K562 (cell line): Measurements from ENCODE around the gene NABP1. TPM values are rescaled to one million over a fixed set of nuclear protein-coding genes. Genes with fewer than 3 reads are reported as not detected.

ENCODE experiments used
- ATAC-seq: fragments of 200-7000 bp; cut with Tn5 transposase; 3 replicates; pipeline ENCODE4 v1.9.1; 2020; ENCODE audit warnings: moderate library complexity
- BruUV-seq: library from RNA; stranded (reverse); fragments of 400-500 nt; replicated peaks from 2 replicates; lab custom pipeline; 2021; lab: Mats Ljungman, UMichigan
- CTCF ChIA-PET: fragments of 300-600 bp; formaldehyde crosslinking; extraction: SDS; loops from one replicate; lab custom pipeline; 2021; ENCODE audit warnings: low intra/inter-chr PET ratio; lab: Yijun Ruan, JAX
- POLR2A ChIA-PET: fragments of 300-600, 350-650 bp; sonication (Branson Sonifier 250); formaldehyde crosslinking; extraction: SDS; loops from one replicate; lab custom pipeline; 2021; ENCODE audit warnings: antibody characterized with exemption, inconsistent platforms; lab: Yijun Ruan, JAX
- DNase-seq, 4 experiments: peaks; one replicate each; pipeline versions ENCODE4 v3.0.0 to v3.0.0-alpha.2; 2011 to 2018; ENCODE audit warnings: low spot score in 3 of 4, mixed read lengths in 3 of 4; ENCODE audit errors: extremely low read depth in 1 of 4
- FAIRE-seq: peaks from 2 replicates; lab custom pipeline; 2011; peaks lifted over from hg19 to GRCh38; lab: Jason Lieb, UNC
- H2AFZ ChIP-seq: 2 replicates; pipeline ENCODE4 v1.6.0; 2011; ENCODE audit warnings: low read depth, low read length, control low read depth, inconsistent platforms
- H3K27ac ChIP-seq: fragments of 200-600 bp; 3 replicates; pipeline ENCODE4 v1.8.0; 2011; ENCODE audit warnings: low read depth, mild to moderate bottlenecking, control low read depth, inconsistent platforms, low read length, moderate library complexity, mixed read lengths; ENCODE audit errors: extremely low read depth
- H3K27me3 ChIP-seq, 2 experiments: fragments of 300-600 bp in 1 of 2; 2 replicates in 1 of 2; 3 replicates in 1 of 2; pipeline versions ENCODE4 v1.6.0 to v1.8.0; 2011; ENCODE audit warnings: inconsistent platforms in 2 of 2, low read length in 2 of 2, mild to moderate bottlenecking in 1 of 2, mixed read lengths in 1 of 2, moderate library complexity in 1 of 2; ENCODE audit not compliant: control insufficient read depth in 2 of 2, insufficient read depth in 2 of 2
- H3K36me3 ChIP-seq: fragments of 300-600 bp; 3 replicates; pipeline ENCODE4 v1.8.0; 2011; ENCODE audit warnings: mild to moderate bottlenecking, low read length, inconsistent platforms; ENCODE audit not compliant: control insufficient read depth, insufficient read depth
- H3K4me1 ChIP-seq, 2 experiments: fragments of 200-600 bp in 1 of 2; replicated peaks in 1 of 2; 2 replicates in 1 of 2; 3 replicates in 1 of 2; pipeline versions ENCODE4 v1.5.1 to v1.8.0; 2011; ENCODE audit warnings: inconsistent platforms in 2 of 2, low read length in 2 of 2, mild to moderate bottlenecking in 1 of 2, mixed read lengths in 1 of 2, moderate library complexity in 1 of 2; ENCODE audit not compliant: control insufficient read depth in 2 of 2, insufficient read depth in 2 of 2
- H3K4me2 ChIP-seq: 2 replicates; pipeline ENCODE4 v1.6.1; 2011; ENCODE audit warnings: low read length, control low read depth, inconsistent platforms, mixed read lengths; ENCODE audit not compliant: insufficient read depth
- H3K4me3 ChIP-seq: fragments of 200-600 bp; sonication (generic), shearing (Covaris generic); 2 replicates; pipeline ENCODE4 v1.5.1; 2016; ENCODE audit warnings: control low read depth, inconsistent platforms
- H3K79me2 ChIP-seq: fragments of 200-600 bp; 3 replicates; pipeline ENCODE4 v1.8.0; 2011; ENCODE audit warnings: low read length, inconsistent platforms; ENCODE audit not compliant: control insufficient read depth, insufficient read depth
- H3K9ac ChIP-seq, 2 experiments: 2 replicates each; pipeline versions ENCODE4 v1.6.0 to v1.6.1; 2011; ENCODE audit warnings: low read depth in 2 of 2, low read length in 2 of 2, control low read depth in 1 of 2, inconsistent platforms in 1 of 2, mild to moderate bottlenecking in 1 of 2, mixed read lengths in 1 of 2; ENCODE audit not compliant: insufficient read depth in 1 of 2
- H3K9me1 ChIP-seq: one replicate; pipeline ENCODE4 v1.6.0; 2011; ENCODE audit warnings: inconsistent platforms, mild to moderate bottlenecking, low read length, moderate library complexity; ENCODE audit not compliant: control insufficient read depth, insufficient read depth
- H3K9me3 ChIP-seq: replicated peaks from 2 replicates; pipeline ENCODE4 v1.5.1; 2011; ENCODE audit warnings: low read depth, low read length, inconsistent platforms; ENCODE audit not compliant: control insufficient read depth, insufficient read depth
- H4K20me1 ChIP-seq: replicated peaks from 2 replicates; pipeline ENCODE4 v1.6.1; 2011; ENCODE audit warnings: low read length, inconsistent platforms, mixed read lengths; ENCODE audit not compliant: control insufficient read depth, insufficient read depth
- LCOR ChIP-seq: sonication (generic); formaldehyde crosslinking; IDR thresholded peaks from 2 replicates; pipeline ENCODE4 v1.8.0; 2022; ENCODE audit warnings: mild to moderate bottlenecking, missing genetic modification reagents
- POU5F1 ChIP-seq: fragments of 150-350 bp; IDR thresholded peaks from 2 replicates; pipeline ENCODE4 v1.6.1; 2014; ENCODE audit warnings: borderline replicate concordance, low read length, low read depth, mild to moderate bottlenecking; ENCODE audit not compliant: partially characterized antibody
- RB1 ChIP-seq: fragments of 450-650 bp; IDR thresholded peaks from 2 replicates; pipeline ENCODE4 v1.6.1; 2017; ENCODE audit warnings: low read depth, mild to moderate bottlenecking
- TSC22D4 ChIP-seq: fragments of 450-650 bp; IDR thresholded peaks from 2 replicates; pipeline ENCODE4 v1.6.1; 2016; ENCODE audit warnings: missing genetic modification characterization, missing biosample characterization, control low read depth
- ZFPM2 ChIP-seq: fragments of 250-450 bp; sonication (Bioruptor Pico); IDR thresholded peaks from 2 replicates; pipeline ENCODE4 v1.5.1; 2022; ENCODE audit warnings: mild to moderate bottlenecking
- ZNF324 ChIP-seq: fragments of 250-450 bp; sonication (Bioruptor Pico); IDR thresholded peaks from 2 replicates; pipeline ENCODE4 v1.4.0; 2020; ENCODE audit warnings: mild to moderate bottlenecking
- WGBS: fragments of 100-300 bp; shearing (Covaris generic); methylation state at CpG from one replicate; pipeline ENCODE4 v1.1.6; 2016; ENCODE audit warnings: low coverage, mixed read lengths; ENCODE audit not compliant: insufficient coverage; ENCODE audit errors: missing lambda C conversion rate; 5-methylcytosine and 5-hydroxymethylcytosine counted together
- in situ Hi-C: fragments of 300-500 bp; cut with MboI; formaldehyde crosslinking; loops from 4 replicates; pipeline ENCODE4 v1.15.0; 2018; ENCODE audit warnings: inconsistent platforms, mixed read lengths
- intact Hi-C: fragments of 100-400 bp; cut with micrococcal nuclease; formaldehyde crosslinking; loops from 2 replicates; pipeline ENCODE4 v1.14.2; 2022
- polyA plus RNA-seq, 8 experiments: library from polyadenylated mRNA; depleted of rRNA in 4 of 8; stranded (reverse) in 5 of 8; unstranded in 3 of 8; fragments of >200 nt; fragmentation: Nextera tagmentation in 2 of 8; fragmentation: Illumina TruSeq in 1 of 8; extraction: Ambion mirVana in 2 of 8; extraction: Trizol in 1 of 8; gene quantifications; 2 replicates each; pipeline versions ENCODE4 v1.2.1 to v1.2.3, GENCODE V29; 2011 to 2014; ENCODE audit warnings: inconsistent platforms in 1 of 8, missing spikeins in 1 of 8
- total RNA-seq, 7 experiments: library from RNA; depleted of rRNA in 6 of 7; stranded (reverse); fragments of >200 nt in 6 of 7; fragmentation: Illumina TruSeq in 2 of 7; extraction: Trizol in 2 of 7; gene quantifications; 2 replicates each; pipeline versions ENCODE4 v1.2.1 to v1.2.3, GENCODE V29; 2011 to 2021; ENCODE audit warnings: low replicate concordance in 1 of 7
- TF ChIP-seq, protein P1 (sequence below): IDR thresholded peaks from 2 replicates; pipeline ENCODE4 v1.6.1; 2014; ENCODE audit warnings: antibody characterized with exemption

Gene NABP1
- total and polyA plus RNA-seq, 9 of the 15 experiments (the other 6 are each of a cell fraction or from before 2014, with no cell fraction given) = 12.8 to 44.0 (median 20.2) TPM

DNA sequence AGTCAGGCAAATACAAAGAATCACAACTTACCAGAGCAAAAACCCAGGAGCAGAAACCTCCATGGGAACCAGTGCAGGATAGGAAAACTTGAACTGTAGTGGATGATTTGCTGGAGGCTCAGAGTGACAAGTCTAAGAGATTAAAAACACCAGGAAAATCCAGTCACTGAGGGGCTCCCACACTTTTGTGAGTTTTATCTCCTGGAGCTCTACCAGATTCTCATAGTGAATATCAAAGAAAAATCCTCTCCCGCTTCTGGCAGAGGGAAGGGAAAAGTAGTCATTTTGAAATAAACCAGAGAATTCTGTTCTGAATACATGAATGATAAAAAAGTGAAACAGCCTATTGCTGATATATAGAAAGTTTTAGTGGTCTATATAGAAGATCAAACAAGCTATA, 23.1 kb downstream of the NABP1 start:
- no peak overlapping the region for H3K27ac ChIP-seq
- BruUV-seq = no TSS peak
- no peaks in the 10 kb centered on the region for H3K9me1 ChIP-seq
- no peaks in the 10 kb centered on the region for H3K4me1 ChIP-seq
- POLR2A ChIA-PET = interaction anchor here (1.4 to 2.0 kb wide), 3 partner anchors 9 to 21 kb away, joined by 4 to 5 read pairs (median 5); no protein-coding TSS in a partner anchor
- no peak for ATAC-seq
- intact Hi-C loops = no loop called here
- DNase-seq = no peak
- no peaks in the 10 kb centered on the region for H3K79me2 ChIP-seq
- TF ChIP-seq, protein P1, sequence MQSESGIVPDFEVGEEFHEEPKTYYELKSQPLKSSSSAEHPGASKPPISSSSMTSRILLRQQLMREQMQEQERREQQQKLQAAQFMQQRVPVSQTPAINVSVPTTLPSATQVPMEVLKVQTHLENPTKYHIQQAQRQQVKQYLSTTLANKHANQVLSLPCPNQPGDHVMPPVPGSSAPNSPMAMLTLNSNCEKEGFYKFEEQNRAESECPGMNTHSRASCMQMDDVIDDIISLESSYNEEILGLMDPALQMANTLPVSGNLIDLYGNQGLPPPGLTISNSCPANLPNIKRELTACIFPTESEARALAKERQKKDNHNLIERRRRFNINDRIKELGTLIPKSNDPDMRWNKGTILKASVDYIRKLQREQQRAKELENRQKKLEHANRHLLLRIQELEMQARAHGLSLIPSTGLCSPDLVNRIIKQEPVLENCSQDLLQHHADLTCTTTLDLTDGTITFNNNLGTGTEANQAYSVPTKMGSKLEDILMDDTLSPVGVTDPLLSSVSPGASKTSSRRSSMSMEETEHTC = no peak
- no peak for TF ChIP-seq RB1
- no peak for TF ChIP-seq LCOR (CRISPR knock-in tag)
- TF ChIP-seq ZFPM2 = no peak
- no peak for TF ChIP-seq POU5F1
- no peak for TF ChIP-seq ZNF324 (CRISPR knock-in tag)
- TF ChIP-seq TSC22D4 (tag) = no peak
- TF ChIP-seq, all 486 proteins: peak for 0
- in situ Hi-C loops = no loop called here
- CTCF ChIA-PET = no interaction called here
- no peak overlapping the region for H2AFZ ChIP-seq
- peaks cover 4% of the 10 kb centered on the region; the same call in 1 of the 2 replicates for H3K9me3 ChIP-seq
- H3K4me2 ChIP-seq = no peak overlapping the region
- 67% methylated on average over 1 of the region's 1 CpG for WGBS
- H3K4me3 ChIP-seq = no peak overlapping the region
- H3K9ac ChIP-seq = no peak overlapping the region
- H4K20me1 ChIP-seq = no peaks in the 10 kb centered on the region
- H3K36me3 ChIP-seq = no peaks in the 10 kb centered on the region
- FAIRE-seq = no peak
- H3K27me3 ChIP-seq = no peaks in the 10 kb centered on the region
